ENCODE results near the gene CACNA1B.

The CACNA1B gene

DNA sequence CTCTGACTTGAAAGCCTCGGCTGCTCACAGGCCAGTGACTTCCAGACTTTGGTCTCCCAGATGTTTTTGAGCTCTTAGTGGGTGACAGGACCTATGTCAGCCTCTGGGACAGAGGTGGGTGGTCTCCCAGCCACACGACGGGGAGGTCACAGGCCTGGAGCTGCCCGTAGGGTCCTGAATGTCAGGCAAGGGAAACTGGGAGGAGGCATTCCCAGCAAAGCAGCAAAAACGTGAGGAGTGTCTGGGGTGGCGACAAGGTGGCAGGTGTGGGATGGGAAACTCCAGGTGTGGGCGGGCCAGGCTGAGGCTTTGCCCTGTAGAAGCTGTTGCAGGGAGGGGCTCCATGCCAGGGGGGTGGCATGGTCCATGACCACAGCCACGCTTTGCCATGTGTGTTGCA is 110.5 kb downstream of the CACNA1B start:
- no peak for DNase-seq

DNA sequence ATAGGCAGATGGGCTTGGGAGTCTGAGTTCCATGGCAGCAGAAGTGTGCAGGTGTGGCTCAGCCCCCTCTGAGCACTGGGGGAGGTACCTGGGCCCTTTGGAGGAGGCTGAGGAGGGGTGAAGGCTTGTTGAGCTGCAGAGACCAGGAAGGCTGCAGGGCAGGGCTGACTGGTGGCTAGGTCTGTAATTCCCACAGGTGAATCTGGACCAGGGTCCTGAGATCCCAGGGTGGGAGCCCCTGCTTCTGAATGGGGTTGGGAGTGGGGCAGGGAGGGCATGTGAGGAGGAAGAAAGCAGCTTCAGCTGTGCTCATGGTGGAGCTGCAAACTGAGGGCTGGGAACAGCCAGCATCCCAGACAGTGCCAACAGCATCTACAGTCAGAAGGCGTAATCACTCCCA is 111.1 kb downstream of the CACNA1B start:
- no peak for DNase-seq

- DNase-seq: no peak
Measured at GRCh38 chr9:137989156-137989555, 111.6 kb downstream of the CACNA1B start.

- DNase-seq: no peak
Measured at GRCh38 chr9:137989999-137990715, 112.6 kb downstream of the CACNA1B start.

GRCh38 chr9:138003485-138004190 is 126.1 kb downstream of the CACNA1B start:
- no peak for DNase-seq

DNA sequence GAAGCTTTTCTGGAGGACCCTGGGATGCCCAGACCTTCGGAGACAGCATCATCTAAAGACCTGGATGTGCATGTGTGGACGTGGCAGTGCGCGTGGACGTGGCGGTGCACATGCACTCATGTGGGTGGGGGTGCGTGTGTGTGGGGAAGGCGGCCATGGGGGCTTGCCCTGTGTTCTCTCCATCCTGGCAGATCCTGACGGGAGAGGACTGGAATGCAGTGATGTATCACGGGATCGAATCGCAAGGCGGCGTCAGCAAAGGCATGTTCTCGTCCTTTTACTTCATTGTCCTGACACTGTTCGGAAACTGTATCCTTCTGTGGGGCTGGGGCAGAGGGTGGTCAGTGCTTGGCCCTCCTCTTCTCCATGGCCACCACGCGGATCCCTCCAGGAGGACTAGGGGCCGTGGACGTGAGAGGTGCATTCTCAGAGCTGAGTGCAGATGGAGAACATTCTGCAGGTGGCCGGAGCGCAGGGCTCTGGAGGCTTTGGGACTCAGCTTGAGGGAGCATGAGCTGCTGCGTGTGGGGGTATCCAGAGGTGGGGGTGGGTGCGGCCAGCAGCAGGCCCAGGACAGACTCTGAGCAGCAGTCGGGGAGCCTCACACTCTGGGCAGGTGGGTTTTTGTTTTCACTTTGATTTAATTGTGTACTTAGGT is 129.1 kb downstream of the CACNA1B start:
- no peak for DNase-seq

DNA sequence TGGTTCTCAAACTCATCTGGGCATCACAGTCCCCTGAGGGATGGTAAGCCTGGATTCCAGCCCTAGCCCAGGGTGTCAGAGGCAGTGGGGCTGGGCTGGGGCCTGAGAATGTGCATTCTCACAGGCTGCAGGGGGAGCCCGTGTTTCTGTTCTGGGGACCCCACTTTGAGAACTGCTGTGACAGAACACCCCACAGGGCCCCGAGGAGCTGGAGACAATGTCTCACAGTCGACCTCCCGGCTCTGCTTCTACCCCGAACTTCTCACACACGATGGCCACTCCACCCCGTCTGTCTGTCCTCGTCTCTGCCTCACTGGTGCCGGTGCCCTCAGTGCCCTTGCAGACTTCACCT is 130.0 kb downstream of the CACNA1B start:
- no peak for DNase-seq

GRCh38 chr9:138007918-138008841 is 130.6 kb downstream of the CACNA1B start:
- DNase-seq: no peak

GRCh38 chr9:138009016-138009802 is 131.6 kb downstream of the CACNA1B start:
- DNase-seq: no peak

- no peak for DNase-seq
Measured at GRCh38 chr9:138009803-138010690, 132.5 kb downstream of the CACNA1B start.

DNA sequence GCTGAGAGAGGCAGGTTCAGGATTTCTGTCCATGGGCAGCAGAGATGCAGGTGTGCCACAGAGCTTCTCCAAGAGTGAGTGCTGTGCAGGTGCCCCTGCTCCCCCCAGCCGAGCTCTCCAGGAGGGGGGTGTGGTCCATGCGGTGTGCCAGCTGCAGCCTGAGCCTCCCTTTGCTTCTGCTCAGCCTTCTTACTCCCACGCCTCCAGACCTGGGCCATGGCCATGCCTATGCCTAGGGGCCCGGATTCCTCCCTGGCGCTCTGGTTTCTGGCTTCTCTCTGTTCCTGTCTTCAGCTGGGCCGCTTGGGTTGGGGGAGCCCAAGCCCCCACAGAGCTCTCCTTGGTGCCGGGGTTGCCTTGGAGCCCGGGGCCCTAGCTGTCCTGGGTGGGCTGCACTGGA is 133.3 kb downstream of the CACNA1B start:
- DNase-seq: no peak

GRCh38 chr9:138011951-138012500 is 134.4 kb downstream of the CACNA1B start:
- no peak for DNase-seq

GRCh38 chr9:138013273-138013672 is 135.7 kb downstream of the CACNA1B start:
- no peak for DNase-seq

- DNase-seq: no peak
Measured at GRCh38 chr9:138013836-138014562, 136.4 kb downstream of the CACNA1B start.

- DNase-seq: no peak
Measured at GRCh38 chr9:138014563-138014945, 137.0 kb downstream of the CACNA1B start.

DNA sequence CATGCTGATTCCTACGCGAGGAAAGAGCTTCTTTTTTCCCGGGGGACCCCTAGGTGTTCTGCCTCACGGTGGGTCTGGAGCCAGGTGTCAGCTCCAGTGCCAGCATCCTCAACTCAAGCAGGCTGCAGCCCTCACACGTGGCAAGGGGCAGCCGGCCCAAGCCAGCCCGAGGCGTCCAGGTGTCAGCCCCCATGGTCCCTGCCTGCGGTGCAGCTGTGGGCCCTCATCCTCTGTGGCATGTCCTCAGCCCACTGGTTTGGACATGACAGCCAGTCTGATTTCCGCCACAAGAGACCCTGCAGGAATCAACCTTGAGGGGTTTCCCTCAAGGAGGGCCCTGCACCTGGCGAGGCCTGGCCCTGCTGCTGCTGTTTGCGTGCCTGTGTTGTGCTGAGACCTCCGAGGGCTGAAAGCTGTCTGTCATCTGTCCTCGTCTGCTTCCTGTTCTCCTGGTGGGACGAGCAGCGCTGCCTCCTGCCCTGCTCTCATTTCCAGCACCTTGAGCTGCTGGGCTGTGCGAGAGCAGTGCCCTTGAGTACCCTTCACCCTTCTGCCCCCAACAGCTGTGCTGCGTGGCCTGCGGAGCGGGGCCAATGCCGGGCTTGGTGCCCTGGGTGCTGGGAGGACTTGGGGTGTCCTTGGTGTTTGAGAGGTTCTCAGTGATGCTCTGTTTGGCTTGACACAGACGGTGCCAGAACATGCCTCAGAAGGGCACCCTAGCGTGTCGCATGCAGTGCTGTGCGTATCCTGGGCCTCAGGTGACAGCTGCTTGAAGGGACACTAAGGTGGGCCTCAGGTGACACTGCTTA is 137.6 kb downstream of the CACNA1B start:
- DNase-seq: no peak

- no peak for DNase-seq
Measured at GRCh38 chr9:138016406-138017187, 139.0 kb downstream of the CACNA1B start.

GRCh38 chr9:138017200-138017599 is 139.6 kb downstream of the CACNA1B start:
- DNase-seq: no peak
